Liver (tissue), 9 donors: ENCODE measurements around the gene BEND3. TPM values are rescaled to one million over a fixed set of nuclear protein-coding genes. Genes with fewer than 3 reads are reported as not detected.
"Not testable (repeated sequence)": the region's sequence is repeated elsewhere in the genome, so short reads cannot be mapped to it uniquely, and the experiment has no call there.

ENCODE experiments used
- DNase-seq: peaks from one replicate; pipeline ENCODE4 v3.0.0-alpha.2; 2017; ENCODE audit warnings: low spot score
- H3K27ac ChIP-seq, 2 donors: one replicate each; pipeline ENCODE4 v1.7.0; 2013; ENCODE audit warnings: inconsistent platforms in 2 of 2, low read length in 2 of 2, control low read depth in 1 of 2, low read depth in 1 of 2, mild to moderate bottlenecking in 1 of 2
- H3K27me3 ChIP-seq, 4 donors: one replicate each; pipeline versions ENCODE4 v1.6.1 to v1.7.0; 2013; ENCODE audit warnings: low read length in 3 of 4, inconsistent platforms in 1 of 4, mild to moderate bottlenecking in 1 of 4, moderate library complexity in 1 of 4; ENCODE audit not compliant: control insufficient read depth in 4 of 4, insufficient read depth in 4 of 4
- H3K36me3 ChIP-seq, 4 donors: one replicate each; pipeline versions ENCODE4 v1.6.1 to v1.7.0; 2013; ENCODE audit warnings: low read length in 3 of 4, mild to moderate bottlenecking in 3 of 4, low read depth in 1 of 4, moderate library complexity in 1 of 4; ENCODE audit not compliant: control insufficient read depth in 4 of 4, insufficient read depth in 3 of 4
- H3K4me1 ChIP-seq, 4 donors: one replicate each; pipeline versions ENCODE4 v1.6.1 to v1.7.0; 2013; ENCODE audit warnings: low read length in 3 of 4, mild to moderate bottlenecking in 3 of 4, moderate library complexity in 1 of 4; ENCODE audit not compliant: control insufficient read depth in 4 of 4, insufficient read depth in 4 of 4
- H3K4me3 ChIP-seq, 3 donors: one replicate each; pipeline versions ENCODE4 v1.6.1 to v1.7.0; 2013; ENCODE audit warnings: low read length in 3 of 3, control low read depth in 1 of 3, low read depth in 1 of 3, mild to moderate bottlenecking in 1 of 3
- H3K9ac ChIP-seq, 2 donors: one replicate each; pipeline ENCODE4 v1.7.0; 2013; ENCODE audit warnings: low read length in 2 of 2, mild to moderate bottlenecking in 2 of 2, moderate library complexity in 2 of 2, control low read depth in 1 of 2, low read depth in 1 of 2
- H3K9me3 ChIP-seq, 4 donors: one replicate each; pipeline versions ENCODE4 v1.6.1 to v1.7.0; 2013; ENCODE audit warnings: low read length in 3 of 4; ENCODE audit not compliant: control insufficient read depth in 4 of 4
- FOXA1 ChIP-seq: IDR thresholded peaks from 2 replicates; pipeline ENCODE4 v1.6.1; 2016; ENCODE audit warnings: antibody characterized with exemption
- GABPA ChIP-seq, 2 donors: IDR thresholded peaks in 1 of 2; conservative IDR thresholded peaks in 1 of 2; 2 replicates each; pipeline ENCODE4 v1.6.1; 2016; ENCODE audit warnings: antibody characterized with exemption in 2 of 2, mild to moderate bottlenecking in 1 of 2, moderate library complexity in 1 of 2
- HNF4A ChIP-seq, 2 donors: conservative IDR thresholded peaks; 2 replicates each; pipeline ENCODE4 v1.6.1; 2016; ENCODE audit warnings: antibody characterized with exemption in 2 of 2, mild to moderate bottlenecking in 2 of 2
- HNF4G ChIP-seq: IDR thresholded peaks from 2 replicates; pipeline ENCODE4 v1.6.1; 2016; ENCODE audit warnings: antibody characterized with exemption
- RAD21 ChIP-seq, 2 donors: IDR thresholded peaks; 2 replicates each; pipeline ENCODE4 v1.6.1; 2016; ENCODE audit warnings: antibody characterized with exemption in 2 of 2, mild to moderate bottlenecking in 2 of 2
- RXRA ChIP-seq, 2 donors: IDR thresholded peaks; 2 replicates each; pipeline ENCODE4 v1.6.1; 2017 to 2018; ENCODE audit warnings: antibody characterized with exemption in 2 of 2, mild to moderate bottlenecking in 1 of 2
- SP1 ChIP-seq: IDR thresholded peaks from 2 replicates; pipeline ENCODE4 v1.6.1; 2018; ENCODE audit warnings: antibody characterized with exemption, mild to moderate bottlenecking
- TAF1 ChIP-seq: conservative IDR thresholded peaks from 2 replicates; pipeline ENCODE4 v1.6.1; 2016; ENCODE audit warnings: antibody characterized with exemption, mild to moderate bottlenecking
- YY1 ChIP-seq: IDR thresholded peaks from 2 replicates; pipeline ENCODE4 v1.6.1; 2016; ENCODE audit warnings: antibody characterized with exemption, mild to moderate bottlenecking
- whole genome bisulfite sequencing: extraction: QIAGEN DNeasy Blood & Tissue Kit; methylation state at CpG from one replicate; pipeline ENCODE4 v1.1.7; 2013; 5-methylcytosine and 5-hydroxymethylcytosine counted together
- polyA plus RNA-seq, 2 donors: library from polyadenylated mRNA; stranded (reverse) in 1 of 2; unstranded in 1 of 2; fragments of 200-250 nt in 1 of 2; fragments of >200 nt in 1 of 2; fragmentation: Nextera tagmentation in 1 of 2; extraction: Ambion mirVana in 1 of 2; gene quantifications; one replicate each; pipeline versions ENCODE4 v1.2.1 to v1.2.3, GENCODE V29; 2013 to 2015
- total RNA-seq, 2 donors: library from RNA; depleted of rRNA; stranded (reverse); fragments of >200 nt; gene quantifications; one replicate each; pipeline ENCODE4 v1.2.3, GENCODE V29; 2014
- TF ChIP-seq, protein P1 (sequence below): IDR thresholded peaks from 2 replicates; pipeline ENCODE4 v1.6.1; 2016; ENCODE audit warnings: antibody characterized with exemption, mild to moderate bottlenecking
- TF ChIP-seq, protein P2 (sequence below): fragments of 150-350 bp; IDR thresholded peaks from 2 replicates; pipeline ENCODE4 v1.5.1; 2017; ENCODE audit warnings: improper control_type of control experiment, low read depth, low read length; ENCODE audit not compliant: missing input control
- donor health status: healthy.
- donor health status: healthy.
- donor health status: healthy.
- donor health status: healthy.
- donor health status: healthy.

BEND3 gene
- total and polyA plus RNA-seq, 4 donors, result 0.47 to 1.7 (median 1.2) TPM

DNA sequence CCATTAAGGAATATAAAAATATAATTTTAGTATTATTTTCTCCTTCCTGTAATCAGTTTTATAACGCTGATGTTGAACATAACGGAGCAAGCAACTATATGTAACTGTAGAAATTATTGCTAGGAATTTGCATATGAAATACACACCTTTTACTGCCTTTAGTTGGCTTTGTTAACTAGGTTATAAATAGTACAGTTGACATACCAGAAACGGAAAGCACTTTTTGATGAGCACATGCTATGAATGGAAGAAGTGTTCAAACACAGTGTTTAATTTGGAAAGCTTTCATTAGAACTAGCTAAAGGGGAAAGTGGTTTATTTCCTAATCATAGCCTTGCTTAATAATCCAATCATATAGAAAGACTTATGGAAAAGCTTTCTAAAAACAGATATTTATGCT lies 25.3 kb upstream of the BEND3 start:
- TF ChIP-seq HNF4G (no peak), RXRA (IDR thresholded peaks at IDR 0.05) (no peak), SP1 (no peak), RAD21 (IDR thresholded peaks at IDR 0.05) (no peak), YY1 (no peak), HNF4A (conservative IDR thresholded peaks at IDR 0.05) (no peak), TAF1 (no peak), GABPA (IDR thresholded peaks at IDR 0.05 in 1 of 2, conservative IDR thresholded peaks at IDR 0.05 in 1 of 2) (no peak), FOXA1 (no peak)
- TF ChIP-seq, protein P1, sequence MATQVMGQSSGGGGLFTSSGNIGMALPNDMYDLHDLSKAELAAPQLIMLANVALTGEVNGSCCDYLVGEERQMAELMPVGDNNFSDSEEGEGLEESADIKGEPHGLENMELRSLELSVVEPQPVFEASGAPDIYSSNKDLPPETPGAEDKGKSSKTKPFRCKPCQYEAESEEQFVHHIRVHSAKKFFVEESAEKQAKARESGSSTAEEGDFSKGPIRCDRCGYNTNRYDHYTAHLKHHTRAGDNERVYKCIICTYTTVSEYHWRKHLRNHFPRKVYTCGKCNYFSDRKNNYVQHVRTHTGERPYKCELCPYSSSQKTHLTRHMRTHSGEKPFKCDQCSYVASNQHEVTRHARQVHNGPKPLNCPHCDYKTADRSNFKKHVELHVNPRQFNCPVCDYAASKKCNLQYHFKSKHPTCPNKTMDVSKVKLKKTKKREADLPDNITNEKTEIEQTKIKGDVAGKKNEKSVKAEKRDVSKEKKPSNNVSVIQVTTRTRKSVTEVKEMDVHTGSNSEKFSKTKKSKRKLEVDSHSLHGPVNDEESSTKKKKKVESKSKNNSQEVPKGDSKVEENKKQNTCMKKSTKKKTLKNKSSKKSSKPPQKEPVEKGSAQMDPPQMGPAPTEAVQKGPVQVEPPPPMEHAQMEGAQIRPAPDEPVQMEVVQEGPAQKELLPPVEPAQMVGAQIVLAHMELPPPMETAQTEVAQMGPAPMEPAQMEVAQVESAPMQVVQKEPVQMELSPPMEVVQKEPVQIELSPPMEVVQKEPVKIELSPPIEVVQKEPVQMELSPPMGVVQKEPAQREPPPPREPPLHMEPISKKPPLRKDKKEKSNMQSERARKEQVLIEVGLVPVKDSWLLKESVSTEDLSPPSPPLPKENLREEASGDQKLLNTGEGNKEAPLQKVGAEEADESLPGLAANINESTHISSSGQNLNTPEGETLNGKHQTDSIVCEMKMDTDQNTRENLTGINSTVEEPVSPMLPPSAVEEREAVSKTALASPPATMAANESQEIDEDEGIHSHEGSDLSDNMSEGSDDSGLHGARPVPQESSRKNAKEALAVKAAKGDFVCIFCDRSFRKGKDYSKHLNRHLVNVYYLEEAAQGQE, result no peak
- TF ChIP-seq, protein P2, sequence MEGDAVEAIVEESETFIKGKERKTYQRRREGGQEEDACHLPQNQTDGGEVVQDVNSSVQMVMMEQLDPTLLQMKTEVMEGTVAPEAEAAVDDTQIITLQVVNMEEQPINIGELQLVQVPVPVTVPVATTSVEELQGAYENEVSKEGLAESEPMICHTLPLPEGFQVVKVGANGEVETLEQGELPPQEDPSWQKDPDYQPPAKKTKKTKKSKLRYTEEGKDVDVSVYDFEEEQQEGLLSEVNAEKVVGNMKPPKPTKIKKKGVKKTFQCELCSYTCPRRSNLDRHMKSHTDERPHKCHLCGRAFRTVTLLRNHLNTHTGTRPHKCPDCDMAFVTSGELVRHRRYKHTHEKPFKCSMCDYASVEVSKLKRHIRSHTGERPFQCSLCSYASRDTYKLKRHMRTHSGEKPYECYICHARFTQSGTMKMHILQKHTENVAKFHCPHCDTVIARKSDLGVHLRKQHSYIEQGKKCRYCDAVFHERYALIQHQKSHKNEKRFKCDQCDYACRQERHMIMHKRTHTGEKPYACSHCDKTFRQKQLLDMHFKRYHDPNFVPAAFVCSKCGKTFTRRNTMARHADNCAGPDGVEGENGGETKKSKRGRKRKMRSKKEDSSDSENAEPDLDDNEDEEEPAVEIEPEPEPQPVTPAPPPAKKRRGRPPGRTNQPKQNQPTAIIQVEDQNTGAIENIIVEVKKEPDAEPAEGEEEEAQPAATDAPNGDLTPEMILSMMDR, result no peak

DNA sequence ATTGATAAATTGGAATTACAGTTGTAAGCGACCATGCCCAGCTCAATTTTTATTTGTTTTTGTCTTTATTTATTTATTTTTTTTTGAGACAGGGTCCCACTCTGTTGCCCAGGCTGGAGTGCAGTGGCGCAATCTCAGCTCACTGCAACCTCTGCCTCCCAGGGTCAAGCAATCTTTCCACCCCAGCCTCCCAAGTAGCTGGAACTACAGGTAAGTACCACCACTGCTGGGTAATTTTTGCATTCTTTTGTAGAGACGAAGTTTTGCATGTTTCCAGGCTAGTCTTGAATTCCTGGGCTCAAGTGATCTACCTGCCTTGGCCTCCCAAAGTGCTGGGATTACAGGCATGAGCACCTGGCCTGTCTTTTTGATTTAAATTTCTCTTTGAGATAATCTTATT lies 21.0 kb upstream of the BEND3 start:
- H3K4me1 ChIP-seq, H3K9me3 ChIP-seq, H3K36me3 ChIP-seq, H3K27me3 ChIP-seq, DNase-seq, H3K4me3 ChIP-seq, H3K27ac ChIP-seq, H3K9ac ChIP-seq: not testable (repeated sequence)
- WGBS, result 92% methylated on average over 3 of the region's 3 CpGs

More for the DNA sequence above, 25.3 kb upstream of the BEND3 start:
- Histone ChIP-seq H3K36me3 (no peaks in the 10 kb centered on the region), H3K9me3 (no peaks in the 10 kb centered on the region), H3K4me1 (no peaks in the 10 kb centered on the region), H3K27ac (no peak overlapping the region), H3K27me3 (no peaks in the 10 kb centered on the region), H3K9ac (no peak overlapping the region), H3K4me3 (no peak overlapping the region)
- 66% methylated on average over 3 of the region's 3 CpGs for WGBS
- DNase-seq, result no peak

DNA sequence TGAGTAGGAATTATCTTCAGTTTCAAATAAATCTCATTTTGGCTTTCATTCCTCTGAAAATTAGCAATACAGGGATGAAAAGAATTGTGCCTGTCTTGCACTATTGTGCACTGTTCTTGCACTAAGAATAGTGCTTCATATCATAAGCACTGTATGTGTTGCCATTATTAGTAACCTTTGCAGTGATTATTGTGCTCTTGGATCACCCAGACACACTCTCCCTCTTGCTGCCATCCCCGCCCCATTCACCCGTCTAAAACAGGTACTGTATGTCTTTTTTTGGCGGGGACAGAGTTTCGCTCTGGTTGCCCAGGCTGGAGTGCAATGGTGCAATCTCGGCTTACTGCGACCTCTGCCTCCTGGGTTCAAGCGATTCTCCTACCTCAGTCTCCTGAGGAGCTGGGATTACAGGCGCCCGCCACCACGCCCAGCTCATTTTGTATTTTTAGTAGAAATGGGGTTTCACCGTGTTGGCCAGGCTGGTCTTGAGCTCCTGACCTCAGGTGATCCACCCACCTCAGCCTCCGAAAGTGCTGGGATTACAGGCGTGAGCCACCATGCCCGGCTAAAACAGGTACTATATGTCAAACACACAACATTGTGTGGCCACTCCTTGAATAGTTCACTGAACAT lies 19.8 kb upstream of the BEND3 start:
- H3K9ac ChIP-seq, H3K27ac ChIP-seq, H3K9me3 ChIP-seq, H3K36me3 ChIP-seq, DNase-seq, H3K4me3 ChIP-seq, H3K27me3 ChIP-seq, H3K4me1 ChIP-seq: not testable (repeated sequence)
- WGBS, result 93% methylated on average over 14 of the region's 14 CpGs
